DMS79 (cell line): ENCODE results near the gene MMP24OS.
A peak's percentile ranks its signal among the peaks of the same experiment; 100 is the strongest.

ENCODE experiments used
- DNase-seq: peaks from one replicate; lab custom pipeline; 2025; lab: John Stamatoyannopoulos, UW

The MMP24OS gene

DNA sequence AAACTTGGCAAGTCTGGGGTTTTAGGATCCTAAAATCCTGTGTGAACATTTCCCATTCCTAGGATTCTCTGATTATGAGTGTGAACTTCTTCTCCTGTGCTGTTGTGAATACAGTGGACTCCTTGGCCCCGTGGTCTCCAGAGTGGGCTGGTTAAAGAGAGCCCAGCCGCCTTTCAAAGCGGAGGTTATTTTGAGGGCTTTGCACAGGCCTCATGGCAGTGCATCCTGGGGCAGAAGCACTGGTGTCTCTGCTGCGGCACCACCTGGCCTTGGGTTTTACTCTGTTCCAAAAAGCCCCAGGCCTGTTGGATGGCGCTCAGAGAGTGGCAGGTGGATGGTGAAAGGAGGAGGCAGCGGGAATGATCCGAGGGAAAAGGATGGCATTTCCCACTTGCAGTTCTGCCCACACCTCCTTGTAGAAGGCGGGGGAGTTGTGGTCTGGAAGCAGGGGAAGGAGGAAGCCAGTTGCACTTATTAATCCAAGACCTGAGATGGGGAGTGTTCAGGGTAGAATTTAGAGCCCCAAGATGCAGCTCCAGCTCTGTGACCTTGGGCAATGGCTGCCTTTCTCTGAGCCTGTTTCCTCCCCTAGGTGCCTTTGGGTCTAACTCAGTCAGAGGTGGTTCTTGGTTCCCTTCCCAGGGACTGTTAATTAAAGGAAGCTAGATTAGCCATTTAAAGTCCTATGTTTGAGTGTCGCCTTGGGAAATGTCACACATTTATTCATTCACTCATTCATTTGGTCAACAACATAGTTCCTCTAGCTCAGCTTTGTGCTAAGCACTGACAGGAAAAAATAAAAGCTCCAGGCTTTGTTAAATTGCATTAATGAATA is 29.1 kb downstream of the MMP24OS start:
- DNase-seq: no peak

GRCh38 chr20:35246723-35247122 is 31.2 kb downstream of the MMP24OS start:
- no peak for DNase-seq

GRCh38 chr20:35243986-35244385 is 33.9 kb downstream of the MMP24OS start:
- DNase-seq: no peak

- no peak for DNase-seq
These were observed 34.6 kb downstream of the MMP24OS start for GRCh38 chr20:35243317-35243716.

DNA sequence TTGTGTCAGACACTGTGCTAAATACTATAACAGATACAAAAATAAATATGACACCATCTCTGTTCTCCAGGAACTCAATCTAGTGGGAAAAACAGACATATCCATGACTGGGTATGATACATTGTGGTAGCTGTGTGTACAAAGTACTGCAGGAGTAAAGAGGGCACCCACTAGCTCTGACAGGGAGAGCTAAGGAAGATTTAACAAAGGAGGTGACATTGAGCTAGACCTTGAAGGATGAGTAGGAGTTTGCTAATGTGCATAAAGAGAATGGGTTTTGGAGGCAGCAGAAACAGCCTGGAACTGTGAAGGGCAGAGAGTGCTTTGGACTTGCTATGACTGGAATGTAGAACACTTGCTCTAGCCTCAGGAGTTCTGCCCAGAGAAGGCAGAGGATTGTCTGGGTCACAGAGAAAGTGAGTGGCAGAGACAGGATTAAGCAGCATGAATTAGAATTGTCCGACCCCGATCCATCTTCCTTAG is 37.1 kb downstream of the MMP24OS start:
- no peak for DNase-seq

DNA sequence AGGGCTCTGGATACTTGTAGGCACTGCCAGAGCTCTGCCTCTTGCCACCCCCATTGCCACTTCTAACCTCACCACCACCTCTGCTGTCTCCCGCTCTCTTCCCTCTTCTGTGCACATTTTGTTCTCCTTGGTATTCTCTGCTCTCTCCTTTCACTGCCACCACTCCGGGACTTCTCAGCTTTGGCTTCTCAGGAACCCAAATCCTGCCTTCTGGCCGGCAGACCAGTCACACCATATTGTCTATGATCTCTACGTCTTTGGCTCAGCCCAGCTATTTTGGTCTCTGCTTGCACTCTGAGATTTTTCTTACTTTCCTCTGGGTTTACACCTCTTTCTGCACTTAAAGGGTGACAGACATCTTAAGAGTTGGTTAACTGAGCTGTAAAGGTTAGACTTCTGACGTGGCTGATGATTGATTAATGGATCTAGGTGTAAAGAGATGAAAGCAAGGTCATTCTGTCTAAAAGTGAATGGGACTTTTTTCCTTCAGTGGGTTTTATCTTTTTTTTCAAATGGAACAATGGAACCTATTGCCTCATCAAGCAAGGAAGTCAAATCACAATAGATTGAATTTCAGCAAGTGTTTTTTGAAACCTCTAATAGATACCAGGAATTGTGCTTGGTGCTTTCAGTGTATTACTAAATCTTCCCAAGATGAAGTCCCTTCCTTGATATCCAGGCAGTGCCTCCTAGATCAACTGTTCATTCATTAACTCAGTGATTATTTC is 37.7 kb downstream of the MMP24OS start:
- no peak for DNase-seq

GRCh38 chr20:35238735-35239134 is 39.2 kb downstream of the MMP24OS start:
- no peak for DNase-seq

GRCh38 chr20:35238170-35238569 is 39.8 kb downstream of the MMP24OS start:
- DNase-seq: no peak

- no peak for DNase-seq
These were observed 40.4 kb downstream of the MMP24OS start for GRCh38 chr20:35237486-35237885.

DNA sequence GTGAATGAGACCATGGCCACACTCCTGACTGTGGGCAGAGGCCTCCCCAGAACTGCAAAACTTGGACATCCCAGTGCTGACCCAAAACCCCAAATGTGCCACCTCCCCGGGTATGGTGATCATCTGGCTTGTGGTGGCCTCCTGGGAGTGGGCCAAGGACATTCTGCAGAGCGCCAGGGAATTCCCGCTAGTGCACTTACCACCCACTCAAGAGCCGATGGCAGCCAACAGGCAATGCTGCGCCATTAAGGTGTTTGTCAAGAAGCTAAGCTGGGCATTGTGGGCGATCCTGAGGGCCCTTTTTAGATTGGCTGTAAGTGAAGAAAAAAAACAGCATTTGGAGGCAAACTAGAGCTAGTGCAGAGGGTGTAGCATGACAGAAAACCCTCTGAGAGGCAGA is 42.0 kb downstream of the MMP24OS start:
- DNase-seq: peak; percentile 86

DNA sequence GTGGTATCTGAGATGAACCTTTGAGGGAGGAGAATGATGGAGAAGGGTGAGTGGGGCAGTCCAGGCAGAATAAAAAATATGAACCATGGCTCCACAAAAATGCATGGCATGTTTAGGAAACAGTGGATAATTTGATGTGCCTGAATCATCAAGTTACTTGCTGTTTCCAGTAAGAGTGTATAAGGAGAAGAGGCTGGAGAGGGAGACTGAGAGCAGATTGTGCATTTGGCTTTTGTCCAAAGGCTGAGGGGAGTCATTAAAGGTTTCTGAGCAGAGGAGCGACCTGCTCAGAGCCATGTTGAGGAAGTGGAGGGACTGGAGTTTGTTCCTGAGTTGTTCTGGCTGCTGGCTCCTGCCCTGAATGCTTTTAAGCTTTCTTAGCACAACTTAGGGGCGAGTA is 45.3 kb downstream of the MMP24OS start:
- peak; percentile 65 for DNase-seq

GRCh38 chr20:35226884-35227681 is 50.8 kb downstream of the MMP24OS start:
- no peak for DNase-seq
